ENCODE data around the gene SNAP25.

The SNAP25 gene

DNA sequence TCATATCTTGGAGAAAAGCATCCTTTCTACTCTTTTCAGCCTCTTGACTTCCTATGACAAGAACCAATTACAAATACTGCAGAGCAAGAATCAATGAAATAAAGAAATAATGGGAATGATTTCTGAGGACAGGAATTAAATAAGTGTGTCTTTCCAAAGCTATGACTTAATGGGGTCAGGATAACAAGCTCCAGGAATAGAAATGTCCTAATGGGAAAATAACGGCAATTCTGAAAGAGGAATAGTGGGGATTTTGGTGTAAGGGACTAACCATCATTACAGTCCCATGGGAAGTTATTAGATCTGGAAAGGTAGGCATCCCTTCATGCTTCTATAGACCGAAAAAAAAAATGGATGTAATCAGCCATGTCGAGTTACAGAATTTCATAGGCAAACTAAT lies 28.2 kb upstream of the SNAP25 start:
- DNase-seq (ENCODE audit: extremely low read depth, low read depth) = no peak
- TF ChIP-seq, protein P1, sequence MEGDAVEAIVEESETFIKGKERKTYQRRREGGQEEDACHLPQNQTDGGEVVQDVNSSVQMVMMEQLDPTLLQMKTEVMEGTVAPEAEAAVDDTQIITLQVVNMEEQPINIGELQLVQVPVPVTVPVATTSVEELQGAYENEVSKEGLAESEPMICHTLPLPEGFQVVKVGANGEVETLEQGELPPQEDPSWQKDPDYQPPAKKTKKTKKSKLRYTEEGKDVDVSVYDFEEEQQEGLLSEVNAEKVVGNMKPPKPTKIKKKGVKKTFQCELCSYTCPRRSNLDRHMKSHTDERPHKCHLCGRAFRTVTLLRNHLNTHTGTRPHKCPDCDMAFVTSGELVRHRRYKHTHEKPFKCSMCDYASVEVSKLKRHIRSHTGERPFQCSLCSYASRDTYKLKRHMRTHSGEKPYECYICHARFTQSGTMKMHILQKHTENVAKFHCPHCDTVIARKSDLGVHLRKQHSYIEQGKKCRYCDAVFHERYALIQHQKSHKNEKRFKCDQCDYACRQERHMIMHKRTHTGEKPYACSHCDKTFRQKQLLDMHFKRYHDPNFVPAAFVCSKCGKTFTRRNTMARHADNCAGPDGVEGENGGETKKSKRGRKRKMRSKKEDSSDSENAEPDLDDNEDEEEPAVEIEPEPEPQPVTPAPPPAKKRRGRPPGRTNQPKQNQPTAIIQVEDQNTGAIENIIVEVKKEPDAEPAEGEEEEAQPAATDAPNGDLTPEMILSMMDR (IDR thresholded peaks at IDR 0.05; ENCODE audit: low read depth, low read length) = no peak

DNA sequence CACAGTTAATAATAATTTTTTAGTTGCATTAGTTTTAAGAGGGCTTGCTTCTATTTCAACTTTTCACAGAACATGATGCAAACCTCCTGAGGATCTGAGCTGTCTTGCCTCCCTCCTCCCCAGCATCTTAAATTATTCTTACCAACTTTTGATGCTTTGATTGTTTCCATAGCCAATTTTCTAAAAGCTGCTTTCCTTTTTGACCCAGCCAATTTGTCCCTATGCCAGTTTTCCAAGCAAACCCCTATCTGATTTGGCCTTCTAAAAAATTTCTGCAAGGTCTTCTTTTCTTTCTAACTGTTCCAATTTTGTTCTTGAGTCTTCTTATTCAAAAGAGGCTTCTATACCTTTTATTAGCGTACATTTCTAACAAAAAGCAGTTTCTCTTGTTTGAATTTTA lies 26.5 kb upstream of the SNAP25 start:
- no peak for DNase-seq (ENCODE audit: extremely low read depth, low read depth)
- TF ChIP-seq, protein P1 (IDR thresholded peaks at IDR 0.05; ENCODE audit: low read depth, low read length) = no peak

DNA sequence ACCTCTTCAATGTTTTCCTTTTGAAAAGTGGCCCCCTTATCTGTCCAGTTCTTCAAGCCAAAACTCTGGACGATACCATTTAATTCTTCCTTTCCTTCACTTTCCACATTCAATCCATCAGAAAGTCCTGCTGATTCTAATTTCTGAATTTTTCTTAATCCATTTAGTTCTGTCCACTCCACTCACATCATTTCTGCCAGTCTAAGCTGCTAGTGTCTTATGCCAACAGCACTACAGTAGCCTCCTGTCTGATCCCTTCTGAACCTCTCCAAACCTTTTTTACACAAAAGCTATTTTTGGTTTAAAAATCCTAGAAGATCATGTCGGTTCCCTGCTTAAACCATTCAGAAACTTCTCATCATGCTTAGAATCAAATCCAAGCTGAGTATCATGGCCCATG lies 24.5 kb upstream of the SNAP25 start:
- TF ChIP-seq, protein P1 (IDR thresholded peaks at IDR 0.05; ENCODE audit: low read depth, low read length) = no peak
- DNase-seq (ENCODE audit: extremely low read depth, low read depth) = no peak

DNA sequence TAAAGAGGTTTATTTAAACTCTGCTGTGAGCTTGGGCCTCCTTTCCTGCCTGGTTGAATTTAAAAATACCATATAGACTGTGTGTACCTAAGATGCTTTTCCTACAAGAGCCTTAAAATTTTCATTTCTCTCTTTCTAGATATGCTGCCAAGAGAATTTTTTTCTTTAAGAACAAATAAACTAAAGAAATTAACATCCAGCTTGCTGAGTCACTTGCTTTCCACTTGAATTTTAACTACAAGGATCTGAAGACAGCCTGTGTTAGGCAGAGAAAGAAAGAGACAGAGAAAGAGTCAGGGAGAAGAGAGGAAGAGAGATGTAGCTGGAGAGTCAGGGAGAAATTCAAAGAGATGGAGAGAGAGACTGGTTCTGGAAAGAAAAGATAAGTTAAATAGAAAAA lies 18.3 kb upstream of the SNAP25 start:
- TF ChIP-seq, protein P1 (IDR thresholded peaks at IDR 0.05; ENCODE audit: low read depth, low read length) = no peak

DNA sequence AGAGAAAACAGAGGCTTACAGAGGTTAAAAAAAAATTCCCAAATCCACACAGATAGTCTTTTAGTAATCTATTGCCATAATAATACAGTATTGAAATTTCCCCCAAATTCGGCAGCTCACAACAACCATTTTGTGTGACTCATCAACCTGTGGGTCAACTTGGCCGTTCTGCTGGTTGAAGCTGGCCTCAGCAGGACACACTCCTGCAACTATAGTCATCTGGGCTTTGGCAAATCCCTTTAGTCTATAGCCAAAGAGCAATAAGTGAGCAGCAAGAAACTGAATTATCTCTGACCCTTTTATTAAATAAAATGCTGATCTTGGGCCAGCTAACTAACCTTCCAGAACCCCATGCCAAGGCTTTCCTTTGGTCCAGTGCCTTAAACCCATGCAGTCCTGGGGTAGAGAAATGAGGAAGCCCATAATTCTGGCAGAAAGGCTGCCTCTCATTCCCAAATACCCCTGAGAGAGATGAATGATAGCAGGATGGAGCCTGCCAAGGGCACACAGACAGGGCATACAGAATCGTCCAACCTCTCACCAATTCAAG lies 17.2 kb upstream of the SNAP25 start:
- no peak for DNase-seq (ENCODE audit: extremely low read depth, low read depth)
- TF ChIP-seq, protein P1 (IDR thresholded peaks at IDR 0.05; ENCODE audit: low read depth, low read length) = no peak

More for the DNA sequence above, 18.3 kb upstream of the SNAP25 start:
- no peak for DNase-seq (ENCODE audit: extremely low read depth, low read depth)

DNA sequence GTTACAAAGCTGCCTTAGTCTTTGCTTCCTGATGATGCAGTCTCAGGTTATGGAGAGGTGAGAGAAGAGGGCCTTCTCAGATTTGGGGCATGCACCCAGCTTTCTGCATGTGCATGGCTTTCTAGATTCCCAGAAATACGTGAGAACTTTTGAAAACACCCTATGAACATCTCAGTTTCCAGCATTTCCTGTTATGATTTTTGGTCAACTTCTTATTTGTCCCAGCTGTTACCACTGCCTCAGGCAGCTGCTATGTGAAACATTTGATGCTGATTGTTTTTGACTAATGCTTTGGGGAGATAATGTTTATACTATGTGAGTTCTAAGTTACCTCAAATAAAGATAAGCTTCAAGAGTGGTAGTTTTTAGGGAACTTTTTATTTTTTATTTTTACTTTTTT lies 9.5 kb upstream of the SNAP25 start:
- TF ChIP-seq, protein P1 (IDR thresholded peaks at IDR 0.05; ENCODE audit: low read depth, low read length) = no peak
- peak; percentile 83 for DNase-seq (ENCODE audit: extremely low read depth, low read depth)

DNA sequence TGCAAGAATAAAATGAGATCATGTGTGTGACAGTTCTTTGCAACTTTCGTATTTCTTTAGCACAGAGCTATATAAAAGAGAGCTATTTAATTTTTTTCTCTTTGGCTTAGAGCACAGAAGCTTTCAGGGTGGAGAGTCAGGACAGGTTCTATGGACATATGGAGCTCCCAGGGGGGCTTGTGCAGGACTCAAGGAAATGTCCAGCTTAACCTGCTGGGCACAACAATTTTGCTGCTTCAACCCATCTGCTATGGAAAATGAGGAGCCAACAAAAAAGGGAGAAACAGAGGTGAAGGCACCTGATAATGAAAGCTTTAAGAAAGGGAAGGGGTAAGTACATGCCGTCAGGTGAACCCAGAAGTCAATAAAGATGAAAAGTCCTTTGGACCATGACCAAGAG lies 5.1 kb upstream of the SNAP25 start:
- DNase-seq (ENCODE audit: extremely low read depth, low read depth) = no peak
- TF ChIP-seq, protein P1 (IDR thresholded peaks at IDR 0.05; ENCODE audit: low read depth, low read length) = no peak
